ENCODE measurements around the gene CYP4B1. TPM values are rescaled to one million over a fixed set of nuclear protein-coding genes. Genes with fewer than 3 reads are reported as not detected.

The CYP4B1 gene
- total RNA-seq, 1 donor from 2014 or later: 16.1 TPM

Other genes starting within 250 kb of the CYP4B1 start
- not detected for gene KNCN, start 247.4 kb upstream of the CYP4B1 start, total RNA-seq
- 42.5 TPM for gene MKNK1, start 194.8 kb upstream of the CYP4B1 start, total RNA-seq
- 11.2 TPM for gene MOB3C, start 182.2 kb upstream of the CYP4B1 start, total RNA-seq
- gene ATPAF1, start 130.7 kb upstream of the CYP4B1 start, total RNA-seq: 216 TPM
- not detected for gene TEX38, start 127.2 kb upstream of the CYP4B1 start, total RNA-seq
- gene EFCAB14, start 79.9 kb upstream of the CYP4B1 start, total RNA-seq: 55.3 TPM
- not detected for gene CYP4A11, start 142.4 kb downstream of the CYP4B1 start, total RNA-seq
- gene CYP4X1, start 224.6 kb downstream of the CYP4B1 start, total RNA-seq: 1.6 TPM

All from left ventricle myocardium superior (tissue), 1 donor.